ENCODE measurements around the gene KLF15.

GRCh38 chr3:126389794-126390146 is 32.6 kb upstream of the KLF15 start:
- TF ChIP-seq POLR2AphosphoS5 (IDR thresholded peaks at IDR 0.05; ENCODE audit: borderline replicate concordance, low read depth, low read length), result no peak
- TF ChIP-seq EZH2 (IDR thresholded peaks at IDR 0.05), result no peak
